ENCODE results near the gene AGFG1. TPM values are rescaled to one million over a fixed set of nuclear protein-coding genes. Genes with fewer than 3 reads are reported as not detected.

The AGFG1 gene
- total RNA-seq, 1 experiment from 2014 or later: 100 TPM

DNA sequence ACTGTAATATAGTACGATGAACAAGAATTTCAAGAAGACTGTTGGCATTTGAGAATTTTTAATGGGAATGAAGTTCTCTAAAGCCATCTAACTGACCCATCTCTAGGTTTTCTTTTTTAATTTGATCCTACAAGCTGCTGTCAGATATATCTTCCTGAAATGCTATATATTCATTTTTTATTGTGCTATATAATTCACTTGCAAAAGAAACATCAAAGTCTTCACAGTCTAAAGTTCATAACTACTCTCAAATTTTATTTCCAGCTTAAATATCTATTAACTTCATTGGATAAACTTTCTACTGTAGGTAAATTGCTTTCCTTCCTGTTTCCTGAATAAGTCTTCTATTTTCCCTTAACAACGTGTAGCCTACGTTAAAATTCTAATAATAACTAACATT is 130.4 kb downstream of the AGFG1 start:
- DNase-seq: no peak
- no peaks in the 10 kb centered on the region for H3K9me3 ChIP-seq

DNA sequence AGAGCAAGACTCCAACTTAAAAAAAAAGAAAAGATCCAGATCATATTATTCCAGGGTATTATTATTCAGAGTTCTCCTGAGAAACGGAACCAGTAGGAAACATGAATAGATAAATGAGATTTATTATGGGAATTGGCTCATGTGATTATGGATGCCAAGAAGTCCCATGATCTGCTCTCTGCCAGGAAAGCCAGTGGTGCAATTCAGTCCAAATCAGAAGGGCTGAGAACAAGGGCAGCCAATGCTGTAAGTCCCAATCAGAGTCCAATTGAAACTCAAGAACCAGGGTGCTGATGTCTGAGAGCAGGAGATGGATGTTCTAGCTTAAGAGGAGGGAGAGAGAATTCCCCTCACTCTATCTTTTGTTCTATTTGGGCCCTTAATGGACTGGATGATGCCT is 134.5 kb downstream of the AGFG1 start:
- Histone ChIP-seq H3K27me3 (no peaks in the 10 kb centered on the region), H3K36me3 (no peaks in the 10 kb centered on the region), H3K9me3 (no peaks in the 10 kb centered on the region), H3K4me3 (no peak overlapping the region)
- DNase-seq: no peak

More for the DNA sequence above, 130.4 kb downstream of the AGFG1 start:
- Histone ChIP-seq H3K4me3 (no peak overlapping the region), H3K27me3 (no peaks in the 10 kb centered on the region), H3K36me3 (no peaks in the 10 kb centered on the region)

DNA sequence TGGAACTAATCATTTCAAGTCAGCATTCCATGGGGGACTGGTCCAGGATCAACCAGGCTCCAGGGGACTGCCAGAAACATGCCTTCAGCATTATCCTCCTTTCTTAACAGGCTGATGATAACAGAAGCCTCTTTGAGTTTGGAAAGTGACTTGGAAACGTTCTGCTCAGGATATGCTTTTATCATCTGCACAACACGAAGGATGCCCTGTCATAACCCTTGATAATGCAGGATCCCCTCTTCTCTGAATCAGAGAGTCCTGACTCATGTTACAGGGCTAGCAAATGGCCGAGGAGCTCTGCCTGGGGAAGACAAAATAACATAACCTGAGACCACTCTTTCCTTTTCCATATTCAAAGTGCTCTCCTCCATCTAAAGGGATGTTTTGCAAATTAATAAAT is 136.0 kb downstream of the AGFG1 start:
- Histone ChIP-seq H3K27me3 (no peaks in the 10 kb centered on the region), H3K9me3 (no peaks in the 10 kb centered on the region)
- no peak for DNase-seq

GRCh38 chr2:227608561-227609338 is 136.8 kb downstream of the AGFG1 start:
- Histone ChIP-seq H3K4me3 (no peak overlapping the region), H3K27me3 (no peaks in the 10 kb centered on the region), H3K36me3 (no peaks in the 10 kb centered on the region), H3K9me3 (no peaks in the 10 kb centered on the region)
- no peak for DNase-seq

More for the DNA sequence above, 136.0 kb downstream of the AGFG1 start:
- Histone ChIP-seq H3K36me3 (no peaks in the 10 kb centered on the region), H3K4me3 (no peak overlapping the region)

DNA sequence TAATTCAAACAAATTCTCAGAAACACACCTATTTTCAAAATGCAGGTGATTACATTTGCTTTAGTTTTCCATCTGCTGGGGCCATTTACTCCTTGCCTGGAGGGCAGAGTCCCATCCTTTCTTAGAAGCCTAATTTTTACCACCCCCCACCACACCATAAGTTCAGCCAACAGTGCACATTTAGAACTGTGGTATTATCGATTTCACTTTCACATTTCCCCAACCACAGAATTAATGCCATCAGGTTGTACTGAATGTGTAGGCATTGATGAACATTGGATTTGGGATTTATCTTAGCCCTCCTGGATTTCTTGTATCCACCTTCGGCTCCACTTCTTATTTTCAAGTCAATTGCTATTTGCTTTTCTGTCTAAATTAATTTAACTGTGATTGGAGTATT is 138.2 kb downstream of the AGFG1 start:
- Histone ChIP-seq H3K36me3 (no peaks in the 10 kb centered on the region), H3K9me3 (no peaks in the 10 kb centered on the region), H3K4me3 (no peak overlapping the region), H3K27me3 (no peaks in the 10 kb centered on the region)
- no peak for DNase-seq

Other genes starting within 250 kb of the AGFG1 start
- gene MFF, start 146.9 kb upstream of the AGFG1 start, total RNA-seq (2014; rRNA removed; shearing (Covaris generic); ENCODE audit: low replicate concordance): 209 and 256 TPM in 2 replicates
- not detected in 2 replicates for gene TM4SF20, start 92.8 kb upstream of the AGFG1 start, total RNA-seq (2014; rRNA removed; shearing (Covaris generic); ENCODE audit: low replicate concordance)
- gene SCYGR1, start 84.2 kb upstream of the AGFG1 start, total RNA-seq (2014; rRNA removed; shearing (Covaris generic); ENCODE audit: low replicate concordance): not detected in 2 replicates
- gene SCYGR2, start 126.7 kb downstream of the AGFG1 start, total RNA-seq (2014; rRNA removed; shearing (Covaris generic); ENCODE audit: low replicate concordance): not detected in 2 replicates
- gene SCYGR3, start 142.7 kb downstream of the AGFG1 start, total RNA-seq (2014; rRNA removed; shearing (Covaris generic); ENCODE audit: low replicate concordance): not detected in 2 replicates
- gene SCYGR4, start 145.3 kb downstream of the AGFG1 start, total RNA-seq (2014; rRNA removed; shearing (Covaris generic); ENCODE audit: low replicate concordance): not detected in 2 replicates
- gene SCYGR5, start 194.6 kb downstream of the AGFG1 start, total RNA-seq (2014; rRNA removed; shearing (Covaris generic); ENCODE audit: low replicate concordance): not detected in 2 replicates
- 1.2 and 1.6 TPM in 2 replicates for gene SLC19A3, start 245.9 kb downstream of the AGFG1 start, total RNA-seq (2014; rRNA removed; shearing (Covaris generic); ENCODE audit: low replicate concordance)

All from MG63 (cell line).